Endothelial cell (in vitro differentiated cells): Measurements from ENCODE around the gene MPND. TPM values are rescaled to one million over a fixed set of nuclear protein-coding genes. Genes with fewer than 3 reads are reported as not detected.
A peak's percentile ranks its signal among the peaks of the same experiment; 100 is the strongest.

Experiments used
- DNase-seq: peaks from one replicate; pipeline ENCODE4 v3.0.0; 2021; ENCODE audit warnings: low spot score
- H3K27ac Mint-ChIP-seq: one replicate; pipeline ENCODE4 v1.8.0; 2021; ENCODE audit warnings: mixed read lengths, inconsistent platforms; ENCODE audit not compliant: unreplicated experiment
- H3K27me3 Mint-ChIP-seq: one replicate; pipeline ENCODE4 v1.8.0; 2021; ENCODE audit warnings: mild to moderate bottlenecking, moderate library complexity, mixed read lengths, inconsistent platforms; ENCODE audit not compliant: unreplicated experiment
- H3K36me3 Mint-ChIP-seq: one replicate; pipeline ENCODE4 v1.8.0; 2021; ENCODE audit warnings: mild to moderate bottlenecking, low read depth, mixed read lengths, inconsistent platforms; ENCODE audit not compliant: unreplicated experiment
- H3K4me1 Mint-ChIP-seq: one replicate; pipeline ENCODE4 v1.8.0; 2021; ENCODE audit warnings: mild to moderate bottlenecking, mixed read lengths, inconsistent platforms; ENCODE audit not compliant: unreplicated experiment
- H3K4me3 Mint-ChIP-seq: one replicate; pipeline ENCODE4 v1.8.0; 2021; ENCODE audit warnings: mild to moderate bottlenecking, mixed read lengths, inconsistent platforms; ENCODE audit not compliant: unreplicated experiment
- H3K9me3 Mint-ChIP-seq: one replicate; pipeline ENCODE4 v1.8.0; 2021; ENCODE audit warnings: mixed read lengths, inconsistent platforms; ENCODE audit not compliant: unreplicated experiment
- total RNA-seq: library from RNA; stranded (reverse); fragmentation: NEBNext Ultra II Directional; extraction: Animal tissue kit (Norgen Biotek cat#: 25700); gene quantifications from one replicate; pipeline ENCODE4 v1.2.1, GENCODE V29; 2021; ENCODE audit not compliant: unreplicated experiment
- TF ChIP-seq, protein P1 (sequence below): fragments of 200-600 bp; sonication (generic); IDR thresholded peaks from one replicate; pipeline ENCODE4 v1.5.0; 2021; ENCODE audit warnings: antibody characterized with exemption; ENCODE audit not compliant: unreplicated experiment

MPND gene
- total RNA-seq, 1 donor from 2014 or later = 18.3 TPM

DNA sequence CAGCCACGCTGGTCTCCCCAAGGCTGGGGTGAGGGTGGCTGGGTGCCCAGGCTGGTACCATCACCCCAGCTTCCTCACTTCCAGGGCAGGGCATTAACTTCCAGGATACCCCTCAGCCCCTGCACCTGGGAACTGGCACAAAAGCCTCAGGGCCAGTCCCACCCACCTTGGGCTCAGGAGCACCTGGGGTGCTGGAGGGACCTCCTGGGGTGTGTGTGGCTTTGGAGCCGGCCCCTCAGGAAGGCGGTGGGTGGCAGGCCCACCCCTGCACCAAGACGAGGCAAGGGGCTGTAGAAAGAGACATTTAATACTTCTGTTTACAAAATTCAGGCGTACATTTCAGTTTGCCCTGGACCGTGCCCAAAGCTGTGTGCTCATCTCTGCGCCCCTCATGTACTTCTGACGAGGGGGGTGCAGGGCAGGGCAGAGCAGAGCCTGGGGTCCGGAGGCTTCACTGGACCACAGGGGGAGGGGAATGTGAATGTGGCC lies 16.8 kb downstream of the MPND start:
- Mint-ChIP-seq H3K4me1 (no peaks in the 10 kb centered on the region), H3K36me3 (peaks cover 7% of the 10 kb centered on the region), H3K9me3 (no peaks in the 10 kb centered on the region), H3K27me3 (peaks cover 14% of the 10 kb centered on the region), H3K4me3 (peak overlapping the region; percentile 69), H3K27ac (no peak overlapping the region)
- TF ChIP-seq, protein P1, sequence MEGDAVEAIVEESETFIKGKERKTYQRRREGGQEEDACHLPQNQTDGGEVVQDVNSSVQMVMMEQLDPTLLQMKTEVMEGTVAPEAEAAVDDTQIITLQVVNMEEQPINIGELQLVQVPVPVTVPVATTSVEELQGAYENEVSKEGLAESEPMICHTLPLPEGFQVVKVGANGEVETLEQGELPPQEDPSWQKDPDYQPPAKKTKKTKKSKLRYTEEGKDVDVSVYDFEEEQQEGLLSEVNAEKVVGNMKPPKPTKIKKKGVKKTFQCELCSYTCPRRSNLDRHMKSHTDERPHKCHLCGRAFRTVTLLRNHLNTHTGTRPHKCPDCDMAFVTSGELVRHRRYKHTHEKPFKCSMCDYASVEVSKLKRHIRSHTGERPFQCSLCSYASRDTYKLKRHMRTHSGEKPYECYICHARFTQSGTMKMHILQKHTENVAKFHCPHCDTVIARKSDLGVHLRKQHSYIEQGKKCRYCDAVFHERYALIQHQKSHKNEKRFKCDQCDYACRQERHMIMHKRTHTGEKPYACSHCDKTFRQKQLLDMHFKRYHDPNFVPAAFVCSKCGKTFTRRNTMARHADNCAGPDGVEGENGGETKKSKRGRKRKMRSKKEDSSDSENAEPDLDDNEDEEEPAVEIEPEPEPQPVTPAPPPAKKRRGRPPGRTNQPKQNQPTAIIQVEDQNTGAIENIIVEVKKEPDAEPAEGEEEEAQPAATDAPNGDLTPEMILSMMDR = no peak
- DNase-seq = no peak

- Mint-ChIP-seq H3K4me1 (no peaks in the 10 kb centered on the region), H3K27ac (no peak overlapping the region), H3K36me3 (peaks cover 7% of the 10 kb centered on the region), H3K4me3 (peak overlapping the region; percentile 69), H3K9me3 (no peaks in the 10 kb centered on the region), H3K27me3 (peaks cover 13% of the 10 kb centered on the region)
- no peak for DNase-seq
- TF ChIP-seq, protein P1 = no peak
Observed at GRCh38 chr19:4360641-4361151, 17.3 kb downstream of the MPND start.

GRCh38 chr19:4361152-4362046 lies 18.0 kb downstream of the MPND start:
- H3K4me1 Mint-ChIP-seq = no peaks in the 10 kb centered on the region
- TF ChIP-seq, protein P1 = no peak
- DNase-seq = no peak
- H3K27ac Mint-ChIP-seq = no peak overlapping the region
- peaks cover 7% of the 10 kb centered on the region for H3K36me3 Mint-ChIP-seq
- H3K27me3 Mint-ChIP-seq = peaks cover 10% of the 10 kb centered on the region
- H3K9me3 Mint-ChIP-seq = no peaks in the 10 kb centered on the region
- no peak overlapping the region for H3K4me3 Mint-ChIP-seq

DNA sequence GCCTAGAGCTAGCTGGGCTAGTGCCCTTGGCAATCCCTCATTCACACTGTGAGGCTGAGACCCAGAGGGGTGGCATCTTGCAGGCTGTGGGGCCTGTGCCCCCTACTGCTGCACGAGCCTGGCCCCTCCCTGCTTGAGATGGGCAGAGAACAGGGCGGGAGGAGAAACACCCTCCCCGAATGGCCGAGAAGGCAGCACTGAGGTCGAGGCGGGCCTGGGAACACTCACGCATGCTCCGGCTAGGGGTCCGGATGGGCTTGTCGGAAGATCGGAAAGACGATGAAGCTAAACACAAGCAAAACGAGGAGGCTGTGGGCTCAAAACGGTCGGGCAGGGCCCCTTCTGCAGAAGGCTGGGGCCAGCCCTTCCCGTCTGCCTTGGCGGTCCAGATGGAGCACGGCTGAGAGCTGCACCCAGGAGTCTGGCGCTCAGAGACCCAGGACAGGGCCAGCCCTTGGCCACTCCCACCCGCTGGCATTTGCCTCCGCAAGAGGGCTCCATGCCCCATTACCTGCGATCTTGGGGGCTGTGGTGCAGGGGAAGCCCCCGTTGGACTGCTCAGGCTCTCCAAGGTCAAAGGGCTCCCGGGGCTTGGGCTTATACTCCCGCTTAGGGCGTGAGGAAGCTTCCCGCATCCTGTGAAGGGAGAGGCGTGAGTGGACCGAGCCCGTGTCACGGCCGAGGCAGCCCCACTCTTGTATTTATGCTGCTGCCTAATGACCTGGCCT lies 18.9 kb downstream of the MPND start:
- H3K27ac Mint-ChIP-seq = no peak overlapping the region
- H3K4me3 Mint-ChIP-seq = peak overlapping the region; percentile 62

More for the DNA sequence above, 18.9 kb downstream of the MPND start:
- no peak for DNase-seq
- TF ChIP-seq, protein P1 = no peak
- no peaks in the 10 kb centered on the region for H3K4me1 Mint-ChIP-seq
- peaks cover 10% of the 10 kb centered on the region for H3K27me3 Mint-ChIP-seq
- H3K9me3 Mint-ChIP-seq = no peaks in the 10 kb centered on the region
- peaks cover 7% of the 10 kb centered on the region for H3K36me3 Mint-ChIP-seq
